NCI-H446 (cell line): ENCODE measurements around the gene LST1.

Experiments
- DNase-seq, 2 experiments: peaks; one replicate each; lab custom pipeline; 2025; lab: John Stamatoyannopoulos, UW

The LST1 gene

DNA sequence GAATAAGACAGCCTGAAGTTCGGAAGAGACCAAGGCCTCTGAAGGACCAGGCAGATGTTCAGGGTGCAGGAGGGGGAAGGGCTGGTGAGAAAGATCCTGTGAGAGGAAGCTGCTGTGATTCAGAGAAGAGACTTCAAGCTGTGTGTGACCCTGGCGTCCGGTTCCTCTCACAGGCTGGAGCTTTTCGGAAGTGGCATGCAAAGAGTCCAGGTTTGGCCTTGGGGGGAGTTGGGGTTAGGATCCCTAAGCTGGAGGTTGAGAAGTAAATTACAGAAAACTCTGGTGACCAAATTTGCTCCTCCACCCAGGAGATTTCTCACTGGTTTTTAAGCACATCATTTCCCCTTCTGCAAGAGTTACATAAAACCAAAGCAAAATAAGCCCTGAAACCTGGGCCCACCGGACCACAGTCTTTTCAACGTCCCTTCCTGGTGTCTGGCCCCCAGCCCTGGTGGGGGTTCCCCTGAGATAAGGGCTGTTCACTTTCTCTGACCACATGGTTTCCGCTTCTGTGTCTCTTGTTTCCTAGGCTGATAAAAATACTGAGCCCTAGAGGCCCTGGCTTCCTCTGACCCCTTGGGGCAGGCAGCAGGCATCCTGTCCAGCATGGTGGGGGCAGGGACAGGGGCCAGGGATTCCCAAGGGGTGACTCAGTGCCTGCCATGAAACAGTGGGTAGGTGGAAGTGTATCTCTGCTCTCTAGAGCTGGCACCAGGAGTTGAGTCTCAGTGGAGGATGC, 25.9 kb upstream of the LST1 start:
- DNase-seq: no peak

DNA sequence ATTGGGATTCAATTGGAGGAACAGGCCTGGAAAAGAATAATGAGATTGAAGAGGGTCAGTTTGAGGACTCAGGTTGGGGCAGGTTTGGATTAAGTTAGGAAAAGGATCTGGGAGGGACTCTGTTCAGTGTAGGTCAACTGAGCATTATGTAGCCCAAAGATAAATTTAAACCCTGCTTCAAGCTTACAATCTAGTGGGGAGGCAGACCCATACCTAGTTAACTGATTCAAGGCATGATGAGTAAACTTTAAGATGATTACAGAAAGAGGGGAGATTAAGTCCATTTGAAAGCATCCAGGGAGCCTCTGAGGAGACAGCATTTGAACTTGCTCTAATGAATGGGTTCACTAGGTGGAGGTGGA, 25.4 kb upstream of the LST1 start:
- no peak for DNase-seq

DNA sequence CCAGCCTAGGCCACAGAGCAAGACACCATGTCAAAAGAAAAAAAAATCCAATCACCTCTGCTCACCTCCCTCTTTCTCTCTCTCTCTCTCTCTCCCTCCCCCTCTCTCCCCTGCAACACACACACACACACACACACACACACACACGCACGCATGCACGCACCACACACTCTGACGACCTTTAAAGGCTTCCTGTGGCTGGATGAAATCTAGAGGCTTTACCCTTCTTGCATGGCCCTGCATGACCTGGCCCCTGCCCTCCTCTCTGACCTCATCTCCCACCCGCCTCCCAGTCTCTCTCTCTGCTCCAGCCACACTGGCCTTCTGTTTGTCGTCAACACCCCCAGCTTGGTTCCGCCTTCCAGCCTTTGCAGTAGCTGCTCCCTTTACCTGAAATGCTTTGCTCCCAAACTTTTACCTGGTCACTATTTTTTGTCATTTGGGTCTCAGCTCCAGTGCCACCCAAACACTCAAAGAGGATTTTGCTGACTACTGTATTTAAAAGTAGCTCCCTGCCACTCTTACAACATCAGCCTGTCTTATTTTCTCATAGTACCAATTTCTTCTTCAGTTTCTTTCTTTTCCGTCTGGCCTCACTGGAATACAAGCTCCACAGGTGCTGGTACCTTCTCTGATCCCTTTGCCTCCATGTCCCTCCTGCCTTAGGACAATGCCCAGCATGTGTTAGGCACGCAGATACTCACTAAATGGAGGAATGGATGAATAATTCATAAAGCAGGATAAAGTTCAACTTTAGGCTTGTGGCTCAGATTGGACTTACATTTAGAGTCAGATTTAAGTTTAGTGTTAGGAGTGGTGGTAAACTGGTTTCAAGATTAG, 18.3 kb upstream of the LST1 start:
- no peak for DNase-seq

DNA sequence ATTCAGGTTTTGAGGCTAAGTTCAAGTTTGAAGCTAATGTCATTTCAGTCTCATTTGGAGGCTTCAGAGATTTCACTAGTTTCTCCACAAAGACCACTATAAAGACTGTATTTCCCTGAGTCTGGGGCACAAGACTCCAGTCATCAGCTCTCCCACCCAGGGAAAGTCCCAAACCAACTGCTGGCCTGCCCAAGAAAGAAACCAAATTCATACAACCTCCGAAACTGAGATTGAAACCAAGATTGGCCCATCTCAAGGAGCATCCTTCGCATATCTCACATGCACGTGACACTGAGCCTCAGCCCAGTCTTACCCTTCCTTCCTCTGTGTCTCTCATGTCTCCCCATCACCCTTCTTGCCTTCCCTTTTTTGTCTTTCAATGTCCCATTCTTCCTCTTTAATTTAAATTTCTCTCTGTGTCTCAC, 17.5 kb upstream of the LST1 start:
- no peak for DNase-seq

DNA sequence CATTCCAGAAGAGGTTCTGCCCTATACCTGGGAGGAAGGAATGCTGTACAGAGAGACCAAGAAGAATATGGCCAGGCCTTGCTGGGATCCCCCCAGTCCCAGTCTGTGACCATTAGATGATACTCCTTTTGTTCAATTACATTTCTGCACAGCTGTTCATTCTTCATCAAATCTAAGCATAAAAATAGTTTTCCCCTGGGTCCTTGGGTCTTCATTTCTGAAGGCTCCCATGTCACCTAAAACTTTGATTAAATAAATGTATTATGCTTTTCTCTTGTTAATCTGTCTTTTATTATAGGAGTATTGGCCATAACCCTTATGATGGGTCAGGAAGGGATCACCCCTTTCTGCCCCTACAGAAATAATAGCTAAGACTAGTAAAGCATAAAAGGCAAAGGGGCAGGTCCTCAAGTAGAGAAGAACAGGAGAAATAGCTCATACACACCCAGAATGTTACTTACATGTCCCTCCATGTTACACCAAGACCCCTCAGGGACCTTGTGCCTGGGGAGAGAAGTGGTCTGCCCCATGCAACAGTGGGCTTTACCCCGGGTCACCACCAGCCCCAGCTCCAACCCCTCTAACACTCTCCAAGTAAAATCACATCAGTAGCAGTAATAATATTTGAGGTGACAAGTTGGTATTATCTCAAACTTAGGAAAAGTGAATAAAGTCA, 16.1 kb upstream of the LST1 start:
- DNase-seq: no peak

DNA sequence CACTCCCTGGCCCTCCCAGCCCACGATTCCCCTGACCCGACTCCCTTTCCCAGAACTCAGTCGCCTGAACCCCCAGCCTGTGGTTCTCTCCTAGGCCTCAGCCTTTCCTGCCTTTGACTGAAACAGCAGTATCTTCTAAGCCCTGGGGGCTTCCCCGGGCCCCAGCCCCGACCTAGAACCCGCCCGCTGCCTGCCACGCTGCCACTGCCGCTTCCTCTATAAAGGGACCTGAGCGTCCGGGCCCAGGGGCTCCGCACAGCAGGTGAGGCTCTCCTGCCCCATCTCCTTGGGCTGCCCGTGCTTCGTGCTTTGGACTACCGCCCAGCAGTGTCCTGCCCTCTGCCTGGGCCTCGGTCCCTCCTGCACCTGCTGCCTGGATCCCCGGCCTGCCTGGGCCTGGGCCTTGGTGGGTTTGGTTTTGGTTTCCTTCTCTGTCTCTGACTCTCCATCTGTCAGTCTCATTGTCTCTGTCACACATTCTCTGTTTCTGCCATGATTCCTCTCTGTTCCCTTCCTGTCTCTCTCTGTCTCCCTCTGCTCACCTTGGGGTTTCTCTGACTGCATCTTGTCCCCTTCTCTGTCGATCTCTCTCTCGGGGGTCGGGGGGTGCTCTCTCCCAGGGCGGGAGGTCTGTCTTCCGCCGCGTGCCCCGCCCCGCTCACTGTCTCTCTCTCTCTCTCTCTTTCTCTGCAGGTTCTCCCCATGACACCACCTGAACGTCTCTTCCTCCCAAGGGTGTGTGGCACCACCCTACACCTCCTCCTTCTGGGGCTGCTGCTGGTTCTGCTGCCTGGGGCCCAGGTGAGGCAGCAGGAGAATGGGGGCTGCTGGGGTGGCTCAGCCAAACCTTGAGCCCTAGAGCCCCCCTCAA, 13.8 kb upstream of the LST1 start, which contains the start of gene LTA:
Gene LTA (plus strand): TSS at position 249 of the 871 bp plus-strand sequence. CDS start 454 bp downstream, at position 703.
- DNase-seq: no peak

DNA sequence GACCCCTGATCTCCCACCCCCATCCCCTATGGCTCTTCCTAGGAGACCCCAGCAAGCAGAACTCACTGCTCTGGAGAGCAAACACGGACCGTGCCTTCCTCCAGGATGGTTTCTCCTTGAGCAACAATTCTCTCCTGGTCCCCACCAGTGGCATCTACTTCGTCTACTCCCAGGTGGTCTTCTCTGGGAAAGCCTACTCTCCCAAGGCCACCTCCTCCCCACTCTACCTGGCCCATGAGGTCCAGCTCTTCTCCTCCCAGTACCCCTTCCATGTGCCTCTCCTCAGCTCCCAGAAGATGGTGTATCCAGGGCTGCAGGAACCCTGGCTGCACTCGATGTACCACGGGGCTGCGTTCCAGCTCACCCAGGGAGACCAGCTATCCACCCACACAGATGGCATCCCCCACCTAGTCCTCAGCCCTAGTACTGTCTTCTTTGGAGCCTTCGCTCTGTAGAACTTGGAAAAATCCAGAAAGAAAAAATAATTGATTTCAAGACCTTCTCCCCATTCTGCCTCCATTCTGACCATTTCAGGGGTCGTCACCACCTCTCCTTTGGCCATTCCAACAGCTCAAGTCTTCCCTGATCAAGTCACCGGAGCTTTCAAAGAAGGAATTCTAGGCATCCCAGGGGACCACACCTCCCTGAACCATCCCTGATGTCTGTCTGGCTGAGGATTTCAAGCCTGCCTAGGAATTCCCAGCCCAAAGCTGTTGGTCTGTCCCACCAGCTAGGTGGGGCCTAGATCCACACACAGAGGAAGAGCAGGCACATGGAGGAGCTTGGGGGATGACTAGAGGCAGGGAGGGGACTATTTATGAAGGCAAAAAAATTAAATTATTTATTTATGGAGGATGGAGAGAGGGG, 12.6 kb upstream of the LST1 start:
- DNase-seq: no peak

DNA sequence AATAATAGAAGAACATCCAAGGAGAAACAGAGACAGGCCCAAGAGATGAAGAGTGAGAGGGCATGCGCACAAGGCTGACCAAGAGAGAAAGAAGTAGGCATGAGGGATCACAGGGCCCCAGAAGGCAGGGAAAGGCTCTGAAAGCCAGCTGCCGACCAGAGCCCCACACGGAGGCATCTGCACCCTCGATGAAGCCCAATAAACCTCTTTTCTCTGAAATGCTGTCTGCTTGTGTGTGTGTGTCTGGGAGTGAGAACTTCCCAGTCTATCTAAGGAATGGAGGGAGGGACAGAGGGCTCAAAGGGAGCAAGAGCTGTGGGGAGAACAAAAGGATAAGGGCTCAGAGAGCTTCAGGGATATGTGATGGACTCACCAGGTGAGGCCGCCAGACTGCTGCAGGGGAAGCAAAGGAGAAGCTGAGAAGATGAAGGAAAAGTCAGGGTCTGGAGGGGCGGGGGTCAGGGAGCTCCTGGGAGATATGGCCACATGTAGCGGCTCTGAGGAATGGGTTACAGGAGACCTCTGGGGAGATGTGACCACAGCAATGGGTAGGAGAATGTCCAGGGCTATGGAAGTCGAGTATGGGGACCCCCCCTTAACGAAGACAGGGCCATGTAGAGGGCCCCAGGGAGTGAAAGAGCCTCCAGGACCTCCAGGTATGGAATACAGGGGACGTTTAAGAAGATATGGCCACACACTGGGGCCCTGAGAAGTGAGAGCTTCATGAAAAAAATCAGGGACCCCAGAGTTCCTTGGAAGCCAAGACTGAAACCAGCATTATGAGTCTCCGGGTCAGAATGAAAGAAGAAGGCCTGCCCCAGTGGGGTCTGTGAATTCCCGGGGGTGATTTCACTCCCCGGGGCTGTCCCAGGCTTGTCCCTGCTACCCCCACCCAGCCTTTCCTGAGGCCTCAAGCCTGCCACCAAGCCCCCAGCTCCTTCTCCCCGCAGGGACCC, 11.7 kb upstream of the LST1 start:
- no peak for DNase-seq

DNA sequence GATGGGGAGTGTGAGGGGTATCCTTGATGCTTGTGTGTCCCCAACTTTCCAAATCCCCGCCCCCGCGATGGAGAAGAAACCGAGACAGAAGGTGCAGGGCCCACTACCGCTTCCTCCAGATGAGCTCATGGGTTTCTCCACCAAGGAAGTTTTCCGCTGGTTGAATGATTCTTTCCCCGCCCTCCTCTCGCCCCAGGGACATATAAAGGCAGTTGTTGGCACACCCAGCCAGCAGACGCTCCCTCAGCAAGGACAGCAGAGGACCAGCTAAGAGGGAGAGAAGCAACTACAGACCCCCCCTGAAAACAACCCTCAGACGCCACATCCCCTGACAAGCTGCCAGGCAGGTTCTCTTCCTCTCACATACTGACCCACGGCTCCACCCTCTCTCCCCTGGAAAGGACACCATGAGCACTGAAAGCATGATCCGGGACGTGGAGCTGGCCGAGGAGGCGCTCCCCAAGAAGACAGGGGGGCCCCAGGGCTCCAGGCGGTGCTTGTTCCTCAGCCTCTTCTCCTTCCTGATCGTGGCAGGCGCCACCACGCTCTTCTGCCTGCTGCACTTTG, 10.7 kb upstream of the LST1 start, which contains the start of gene TNF:
Gene TNF (plus strand): TSS at position 231 of the 567 bp plus-strand sequence. CDS start 177 bp downstream, at position 408.
- peak in 1 of 2 experiments; percentile 12 for DNase-seq

DNA sequence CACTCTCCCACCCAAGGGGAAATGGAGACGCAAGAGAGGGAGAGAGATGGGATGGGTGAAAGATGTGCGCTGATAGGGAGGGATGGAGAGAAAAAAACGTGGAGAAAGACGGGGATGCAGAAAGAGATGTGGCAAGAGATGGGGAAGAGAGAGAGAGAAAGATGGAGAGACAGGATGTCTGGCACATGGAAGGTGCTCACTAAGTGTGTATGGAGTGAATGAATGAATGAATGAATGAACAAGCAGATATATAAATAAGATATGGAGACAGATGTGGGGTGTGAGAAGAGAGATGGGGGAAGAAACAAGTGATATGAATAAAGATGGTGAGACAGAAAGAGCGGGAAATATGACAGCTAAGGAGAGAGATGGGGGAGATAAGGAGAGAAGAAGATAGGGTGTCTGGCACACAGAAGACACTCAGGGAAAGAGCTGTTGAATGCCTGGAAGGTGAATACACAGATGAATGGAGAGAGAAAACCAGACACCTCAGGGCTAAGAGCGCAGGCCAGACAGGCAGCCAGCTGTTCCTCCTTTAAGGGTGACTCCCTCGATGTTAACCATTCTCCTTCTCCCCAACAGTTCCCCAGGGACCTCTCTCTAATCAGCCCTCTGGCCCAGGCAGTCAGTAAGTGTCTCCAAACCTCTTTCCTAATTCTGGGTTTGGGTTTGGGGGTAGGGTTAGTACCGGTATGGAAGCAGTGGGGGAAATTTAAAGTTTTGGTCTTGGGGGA, 10.0 kb upstream of the LST1 start:
- DNase-seq: no peak

DNA sequence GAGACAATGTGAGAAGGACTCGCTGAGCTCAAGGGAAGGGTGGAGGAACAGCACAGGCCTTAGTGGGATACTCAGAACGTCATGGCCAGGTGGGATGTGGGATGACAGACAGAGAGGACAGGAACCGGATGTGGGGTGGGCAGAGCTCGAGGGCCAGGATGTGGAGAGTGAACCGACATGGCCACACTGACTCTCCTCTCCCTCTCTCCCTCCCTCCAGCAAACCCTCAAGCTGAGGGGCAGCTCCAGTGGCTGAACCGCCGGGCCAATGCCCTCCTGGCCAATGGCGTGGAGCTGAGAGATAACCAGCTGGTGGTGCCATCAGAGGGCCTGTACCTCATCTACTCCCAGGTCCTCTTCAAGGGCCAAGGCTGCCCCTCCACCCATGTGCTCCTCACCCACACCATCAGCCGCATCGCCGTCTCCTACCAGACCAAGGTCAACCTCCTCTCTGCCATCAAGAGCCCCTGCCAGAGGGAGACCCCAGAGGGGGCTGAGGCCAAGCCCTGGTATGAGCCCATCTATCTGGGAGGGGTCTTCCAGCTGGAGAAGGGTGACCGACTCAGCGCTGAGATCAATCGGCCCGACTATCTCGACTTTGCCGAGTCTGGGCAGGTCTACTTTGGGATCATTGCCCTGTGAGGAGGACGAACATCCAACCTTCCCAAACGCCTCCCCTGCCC, 9.0 kb upstream of the LST1 start:
- no peak for DNase-seq

DNA sequence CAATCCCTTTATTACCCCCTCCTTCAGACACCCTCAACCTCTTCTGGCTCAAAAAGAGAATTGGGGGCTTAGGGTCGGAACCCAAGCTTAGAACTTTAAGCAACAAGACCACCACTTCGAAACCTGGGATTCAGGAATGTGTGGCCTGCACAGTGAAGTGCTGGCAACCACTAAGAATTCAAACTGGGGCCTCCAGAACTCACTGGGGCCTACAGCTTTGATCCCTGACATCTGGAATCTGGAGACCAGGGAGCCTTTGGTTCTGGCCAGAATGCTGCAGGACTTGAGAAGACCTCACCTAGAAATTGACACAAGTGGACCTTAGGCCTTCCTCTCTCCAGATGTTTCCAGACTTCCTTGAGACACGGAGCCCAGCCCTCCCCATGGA, 8.5 kb upstream of the LST1 start:
- no peak for DNase-seq

DNA sequence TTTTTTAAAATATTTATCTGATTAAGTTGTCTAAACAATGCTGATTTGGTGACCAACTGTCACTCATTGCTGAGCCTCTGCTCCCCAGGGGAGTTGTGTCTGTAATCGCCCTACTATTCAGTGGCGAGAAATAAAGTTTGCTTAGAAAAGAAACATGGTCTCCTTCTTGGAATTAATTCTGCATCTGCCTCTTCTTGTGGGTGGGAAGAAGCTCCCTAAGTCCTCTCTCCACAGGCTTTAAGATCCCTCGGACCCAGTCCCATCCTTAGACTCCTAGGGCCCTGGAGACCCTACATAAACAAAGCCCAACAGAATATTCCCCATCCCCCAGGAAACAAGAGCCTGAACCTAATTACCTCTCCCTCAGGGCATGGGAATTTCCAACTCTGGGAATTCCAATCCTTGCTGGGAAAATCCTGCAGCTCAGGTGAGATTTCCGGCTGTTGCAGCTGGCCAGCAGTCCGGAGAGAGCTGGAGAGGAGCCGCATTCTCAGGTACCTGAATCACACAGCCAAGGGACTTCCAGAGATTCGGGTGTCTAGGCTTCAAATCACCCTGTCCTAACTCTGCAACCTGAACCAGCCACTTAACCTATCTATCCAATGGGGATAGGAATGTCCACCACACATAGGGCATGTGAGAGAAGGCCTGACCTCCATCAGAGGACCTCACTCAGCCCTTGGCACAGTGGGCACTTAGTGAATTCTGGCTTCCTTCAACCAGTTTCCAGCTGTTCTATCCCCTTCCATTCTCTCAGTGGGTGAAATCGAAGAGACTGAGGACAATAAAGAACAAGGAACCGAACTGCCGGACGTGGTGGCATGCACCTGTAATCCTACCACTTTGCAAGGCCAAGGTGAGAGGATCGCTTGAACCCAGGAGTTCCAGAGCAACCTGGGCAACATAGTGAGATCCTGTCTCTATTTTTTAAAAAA, 7.6 kb upstream of the LST1 start:
- DNase-seq: no peak

DNA sequence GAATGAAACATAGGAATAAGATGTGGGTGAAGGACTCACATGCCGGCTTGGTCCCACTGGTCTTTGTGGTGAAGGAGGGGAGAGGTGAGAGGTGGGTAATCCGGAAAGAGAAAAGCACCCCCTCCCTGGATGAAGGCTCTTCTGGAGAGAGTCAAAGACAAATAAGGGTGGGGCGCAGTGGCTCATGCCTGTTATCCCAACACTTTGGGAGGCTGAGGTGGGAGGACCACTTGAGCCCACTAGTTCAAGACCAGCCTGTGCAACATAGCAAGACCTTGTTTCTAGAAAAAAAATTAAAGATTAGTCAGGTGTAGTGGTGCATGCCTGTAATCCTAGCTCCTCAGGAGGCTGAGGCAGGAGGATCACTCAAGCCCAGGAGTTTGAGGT, 7.0 kb upstream of the LST1 start:
- DNase-seq: no peak

DNA sequence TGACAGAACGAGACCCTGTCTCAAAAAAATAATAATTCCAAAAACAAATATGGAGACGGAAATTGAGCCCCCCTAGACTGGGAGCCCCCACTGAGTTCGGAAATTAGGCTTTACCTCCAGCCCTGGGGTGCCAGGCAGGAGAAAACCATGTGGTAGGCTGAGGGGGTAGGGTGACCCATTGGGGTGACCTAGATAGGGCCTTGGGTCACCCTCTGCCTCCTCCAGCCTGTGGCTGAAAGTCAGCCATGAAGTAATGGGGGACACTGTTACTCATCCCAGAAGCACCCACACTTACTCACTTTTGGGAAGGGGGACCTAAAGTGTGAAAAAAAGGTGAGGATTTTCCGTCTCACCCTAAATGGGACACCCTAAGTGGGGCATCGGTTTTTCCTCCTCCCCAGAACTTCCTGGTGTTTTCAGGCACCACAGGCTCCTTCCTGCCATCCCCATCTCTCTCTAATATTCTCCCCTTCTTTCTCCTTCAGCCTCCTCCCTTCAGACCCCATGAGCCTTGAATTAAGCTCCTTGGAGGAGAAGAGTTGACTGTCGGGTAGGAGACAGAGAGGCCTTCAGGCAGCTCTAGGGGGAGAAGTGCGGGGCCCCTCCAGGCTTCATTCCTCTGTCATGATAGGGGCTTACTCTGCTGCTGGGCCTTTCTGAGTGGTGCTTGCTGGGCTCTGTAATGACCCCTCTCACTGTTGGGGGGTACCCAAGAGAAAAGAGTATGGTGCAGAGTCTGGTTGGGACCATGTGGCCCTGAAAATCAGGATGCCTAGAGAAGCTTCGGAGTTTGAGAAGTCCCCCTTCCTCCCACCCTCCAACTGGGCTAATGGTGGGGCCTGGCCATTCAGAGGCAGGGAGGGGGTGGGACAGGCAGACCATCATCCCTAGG, 6.3 kb upstream of the LST1 start:
- no peak for DNase-seq

DNA sequence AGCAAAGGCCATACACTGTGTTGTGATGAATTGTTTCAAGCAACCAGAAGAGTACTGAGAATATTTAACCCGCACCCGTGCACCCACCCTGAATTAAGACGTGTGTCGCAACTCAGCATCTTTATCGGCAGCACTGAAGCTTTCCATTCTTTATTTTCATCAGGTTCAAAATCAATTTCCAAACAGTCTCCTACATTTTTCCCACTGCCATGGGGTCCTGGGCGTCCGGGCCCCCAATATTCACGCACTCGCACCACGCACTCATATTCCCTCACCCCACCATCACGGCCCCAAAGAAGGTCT, 5.7 kb upstream of the LST1 start:
- DNase-seq: no peak
